ENCODE data around the gene TFAM. TPM values are rescaled to one million over a fixed set of nuclear protein-coding genes. Genes with fewer than 3 reads are reported as not detected.

TFAM gene
- total RNA-seq, 4 donors from 2014 or later = 15.3 to 20.1 (median 17.6) TPM

- TF ChIP-seq CTCF (IDR thresholded peaks at IDR 0.05; ENCODE audit: low read depth) = no peak
Measured at GRCh38 chr10:58435297-58435985, 50.2 kb downstream of the TFAM start.

- TF ChIP-seq CTCF (IDR thresholded peaks at IDR 0.05; ENCODE audit: low read depth) = no peak
Measured at GRCh38 chr10:58436071-58436470, 50.9 kb downstream of the TFAM start.

GRCh38 chr10:58438340-58438871 lies 53.2 kb downstream of the TFAM start:
- no peak for TF ChIP-seq CTCF (IDR thresholded peaks at IDR 0.05; ENCODE audit: low read depth)

GRCh38 chr10:58438986-58439385 lies 53.8 kb downstream of the TFAM start:
- TF ChIP-seq CTCF (IDR thresholded peaks at IDR 0.05; ENCODE audit: low read depth) = no peak

GRCh38 chr10:58439632-58440364 lies 54.6 kb downstream of the TFAM start:
- no peak for TF ChIP-seq CTCF (IDR thresholded peaks at IDR 0.05; ENCODE audit: low read depth)

GRCh38 chr10:58440484-58440883 lies 55.3 kb downstream of the TFAM start:
- no peak for TF ChIP-seq CTCF (IDR thresholded peaks at IDR 0.05; ENCODE audit: low read depth)

- TF ChIP-seq CTCF (IDR thresholded peaks at IDR 0.05; ENCODE audit: low read depth) = no peak
Measured at GRCh38 chr10:58444321-58444720, 59.1 kb downstream of the TFAM start.
